Right atrium auricular region (tissue), 2 donors: Measurements from ENCODE around the gene ZDHHC20. TPM values are rescaled to one million over a fixed set of nuclear protein-coding genes. Genes with fewer than 3 reads are reported as not detected.
"Not testable (repeated sequence)": the region's sequence is repeated elsewhere in the genome, so short reads cannot be mapped to it uniquely, and the experiment has no call there.

Source experiments
- DNase-seq: peaks from one replicate; pipeline ENCODE4 v3.0.0-alpha.2; 2019; ENCODE audit warnings: low spot score
- H3K27ac ChIP-seq, 2 donors: fragments of 200-600 bp; sonication (generic); 1 replicate in 1 of 2; 2 replicates in 1 of 2; pipeline ENCODE4 v1.5.1; 2016 to 2019
- H3K27me3 ChIP-seq, 2 donors: fragments of 200-600 bp; sonication (generic); one replicate each; pipeline versions ENCODE4 v1.5.1 to v1.6.0; 2017 to 2019
- H3K36me3 ChIP-seq: fragments of 200-600 bp; sonication (generic); one replicate; pipeline ENCODE4 v1.5.1; 2016
- H3K4me1 ChIP-seq, 2 donors: fragments of 200-600 bp; sonication (generic); one replicate each; pipeline versions ENCODE4 v1.5.1 to v1.6.0; 2017 to 2019
- H3K4me3 ChIP-seq, 2 donors: fragments of 200-600 bp; sonication (generic); 1 replicate in 1 of 2; 2 replicates in 1 of 2; pipeline ENCODE4 v1.5.1; 2017 to 2019; ENCODE audit warnings: mild to moderate bottlenecking in 1 of 2, moderate library complexity in 1 of 2
- H3K9me3 ChIP-seq, 2 donors: fragments of 200-600 bp; sonication (generic); one replicate each; pipeline ENCODE4 v1.5.1; 2019
- total RNA-seq, 2 donors: library from RNA; depleted of rRNA; stranded (reverse); fragments of >200 nt; gene quantifications; one replicate each; pipeline ENCODE4 v1.1.0, GENCODE V29; 2016
- TF ChIP-seq, protein P1 (sequence below), 2 donors: fragments of 200-600 bp; sonication (generic); IDR thresholded peaks; one replicate each; pipeline ENCODE4 v1.5.1; 2019; ENCODE audit warnings: antibody characterized with exemption in 2 of 2

The ZDHHC20 gene
- total RNA-seq, 2 donors from 2014 or later: 19.7 to 26.5 TPM

DNA sequence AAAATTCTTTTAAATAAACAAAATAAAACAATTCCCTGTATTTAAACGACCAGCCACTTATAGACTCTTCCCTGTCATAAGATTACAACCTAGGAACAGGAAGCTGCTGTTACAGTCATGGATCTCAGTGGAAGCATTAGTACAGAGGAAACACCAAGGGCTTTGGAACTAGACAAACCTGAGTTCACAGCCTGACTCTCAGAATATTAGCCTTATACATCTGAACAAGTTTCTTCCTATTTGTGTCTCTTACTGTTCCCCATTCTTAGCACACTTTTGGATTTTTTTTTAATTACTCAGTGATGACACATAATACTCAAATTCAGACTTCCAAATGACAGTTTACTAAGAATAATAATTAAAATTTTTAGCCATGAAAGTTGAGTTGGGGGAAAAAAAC is 46.1 kb downstream of the ZDHHC20 start:
- no peak overlapping the region for H3K27ac ChIP-seq
- peaks cover 19% of the 10 kb centered on the region for H3K36me3 ChIP-seq
- no peaks in the 10 kb centered on the region for H3K27me3 ChIP-seq
- TF ChIP-seq, protein P1, sequence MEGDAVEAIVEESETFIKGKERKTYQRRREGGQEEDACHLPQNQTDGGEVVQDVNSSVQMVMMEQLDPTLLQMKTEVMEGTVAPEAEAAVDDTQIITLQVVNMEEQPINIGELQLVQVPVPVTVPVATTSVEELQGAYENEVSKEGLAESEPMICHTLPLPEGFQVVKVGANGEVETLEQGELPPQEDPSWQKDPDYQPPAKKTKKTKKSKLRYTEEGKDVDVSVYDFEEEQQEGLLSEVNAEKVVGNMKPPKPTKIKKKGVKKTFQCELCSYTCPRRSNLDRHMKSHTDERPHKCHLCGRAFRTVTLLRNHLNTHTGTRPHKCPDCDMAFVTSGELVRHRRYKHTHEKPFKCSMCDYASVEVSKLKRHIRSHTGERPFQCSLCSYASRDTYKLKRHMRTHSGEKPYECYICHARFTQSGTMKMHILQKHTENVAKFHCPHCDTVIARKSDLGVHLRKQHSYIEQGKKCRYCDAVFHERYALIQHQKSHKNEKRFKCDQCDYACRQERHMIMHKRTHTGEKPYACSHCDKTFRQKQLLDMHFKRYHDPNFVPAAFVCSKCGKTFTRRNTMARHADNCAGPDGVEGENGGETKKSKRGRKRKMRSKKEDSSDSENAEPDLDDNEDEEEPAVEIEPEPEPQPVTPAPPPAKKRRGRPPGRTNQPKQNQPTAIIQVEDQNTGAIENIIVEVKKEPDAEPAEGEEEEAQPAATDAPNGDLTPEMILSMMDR (IDR thresholded peaks at IDR 0.05): no peak
- H3K4me3 ChIP-seq: no peak overlapping the region
- no peak for DNase-seq
- no peaks in the 10 kb centered on the region for H3K9me3 ChIP-seq
- H3K4me1 ChIP-seq: no peaks in the 10 kb centered on the region

DNA sequence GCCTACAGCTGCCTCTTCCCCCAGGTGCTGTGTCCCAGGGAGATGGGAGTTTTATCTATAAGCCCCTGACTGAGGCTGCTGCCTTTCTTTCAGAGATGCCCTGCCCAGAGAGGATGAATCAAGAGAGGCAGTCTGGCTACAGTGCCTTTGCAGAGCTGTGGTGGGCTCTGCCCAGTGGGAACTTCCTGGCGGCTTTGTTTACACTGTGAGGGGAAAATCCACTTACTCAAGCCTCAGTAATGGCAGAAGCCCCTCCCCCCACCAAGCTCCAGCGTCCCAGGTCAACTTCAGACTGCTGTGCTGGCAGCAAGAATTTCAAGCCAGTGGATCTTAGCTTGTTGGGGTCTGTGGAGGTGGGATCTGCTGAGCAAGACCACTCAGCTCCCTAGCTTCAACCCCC is 48.6 kb downstream of the ZDHHC20 start:
- H3K27ac ChIP-seq, H3K27me3 ChIP-seq, DNase-seq, H3K4me3 ChIP-seq, H3K9me3 ChIP-seq, H3K4me1 ChIP-seq: not testable (repeated sequence)
- H3K36me3 ChIP-seq: peaks cover 19% of the 10 kb centered on the region

DNA sequence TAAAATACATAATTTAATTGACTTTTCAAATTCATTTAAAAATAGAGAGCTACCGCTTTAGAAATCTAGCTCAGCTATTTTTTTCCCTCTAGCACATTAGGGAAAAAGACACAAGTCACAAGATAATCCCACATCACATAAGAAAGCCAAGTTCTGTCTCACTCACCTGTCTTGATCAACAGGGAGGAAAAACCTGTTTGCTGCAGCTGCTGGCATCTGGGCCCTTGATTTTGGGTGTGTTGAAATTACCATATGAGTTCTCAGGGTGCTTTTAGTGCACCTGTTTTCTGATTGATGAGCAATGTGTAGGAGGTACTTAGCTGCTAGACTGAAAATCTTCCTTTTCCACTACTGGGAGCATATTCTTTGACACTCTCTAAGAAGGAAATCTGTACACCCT is 53.8 kb downstream of the ZDHHC20 start:
- Histone ChIP-seq H3K27me3 (no peaks in the 10 kb centered on the region), H3K4me1 (no peaks in the 10 kb centered on the region), H3K4me3 (no peak overlapping the region), H3K9me3 (no peaks in the 10 kb centered on the region), H3K36me3 (no peaks in the 10 kb centered on the region), H3K27ac (no peak overlapping the region)
- TF ChIP-seq, protein P1 (IDR thresholded peaks at IDR 0.05): no peak
- DNase-seq: no peak

DNA sequence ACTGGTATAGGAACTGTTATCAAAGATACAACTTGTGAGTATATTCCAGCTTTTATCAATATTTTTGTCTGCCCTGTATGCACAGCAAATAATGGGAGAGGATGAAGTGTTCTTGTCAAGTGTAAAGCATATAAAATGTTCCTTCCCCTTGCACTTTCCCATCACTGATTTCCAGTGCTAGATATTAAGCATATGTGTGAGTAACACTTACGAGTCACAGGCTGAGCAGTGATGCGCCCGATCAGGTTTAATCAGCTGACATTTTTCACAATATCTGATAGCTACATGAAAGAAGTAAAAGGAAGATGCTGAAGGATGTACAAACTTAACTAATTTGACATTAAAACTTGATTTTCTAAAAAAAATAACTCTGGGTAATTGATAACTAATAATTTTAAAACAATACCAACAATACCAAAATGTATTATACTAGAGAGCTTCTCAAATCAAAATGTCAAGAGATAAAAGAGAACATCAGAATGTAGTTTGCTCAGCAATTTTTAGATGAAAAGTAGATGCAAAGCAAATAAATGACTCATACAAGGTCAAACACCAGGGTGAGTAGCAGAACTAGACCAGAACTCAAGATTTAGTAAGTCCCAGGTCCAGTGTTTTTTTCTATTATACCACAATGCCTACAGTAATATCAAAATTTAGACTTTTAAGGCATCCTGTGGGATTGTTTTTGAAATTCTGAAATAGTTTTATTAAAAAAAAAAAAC is 56.4 kb downstream of the ZDHHC20 start:
- H3K4me1 ChIP-seq: no peaks in the 10 kb centered on the region
- DNase-seq: no peak
- H3K36me3 ChIP-seq: no peaks in the 10 kb centered on the region
- H3K4me3 ChIP-seq: no peak overlapping the region
- H3K9me3 ChIP-seq: no peaks in the 10 kb centered on the region
- no peaks in the 10 kb centered on the region for H3K27me3 ChIP-seq
- no peak overlapping the region for H3K27ac ChIP-seq
- TF ChIP-seq, protein P1 (IDR thresholded peaks at IDR 0.05): no peak

DNA sequence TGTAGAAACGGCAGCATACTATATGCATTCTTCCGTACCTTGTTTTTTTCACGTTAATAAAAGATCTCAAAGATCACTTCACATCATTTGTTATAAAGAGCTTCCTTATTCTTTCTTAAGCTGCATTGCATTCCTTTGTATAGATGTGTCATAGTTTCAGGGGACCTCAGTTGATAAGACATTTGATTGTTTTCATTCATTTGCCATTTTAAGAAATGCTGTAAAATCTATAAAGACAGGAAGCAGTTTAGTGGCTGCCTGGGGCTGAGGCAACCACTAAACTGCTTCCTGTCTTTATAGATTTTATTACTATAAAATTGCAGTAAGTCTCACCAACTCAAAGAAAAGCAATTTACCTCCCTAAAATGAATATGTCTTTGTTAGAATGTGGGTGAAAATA is 59.4 kb downstream of the ZDHHC20 start:
- TF ChIP-seq, protein P1 (IDR thresholded peaks at IDR 0.05): no peak
- no peak for DNase-seq
- Histone ChIP-seq H3K4me1 (no peaks in the 10 kb centered on the region), H3K36me3 (peaks cover 6% of the 10 kb centered on the region), H3K9me3 (no peaks in the 10 kb centered on the region), H3K27me3 (no peaks in the 10 kb centered on the region), H3K4me3 (no peak overlapping the region), H3K27ac (no peak overlapping the region)

DNA sequence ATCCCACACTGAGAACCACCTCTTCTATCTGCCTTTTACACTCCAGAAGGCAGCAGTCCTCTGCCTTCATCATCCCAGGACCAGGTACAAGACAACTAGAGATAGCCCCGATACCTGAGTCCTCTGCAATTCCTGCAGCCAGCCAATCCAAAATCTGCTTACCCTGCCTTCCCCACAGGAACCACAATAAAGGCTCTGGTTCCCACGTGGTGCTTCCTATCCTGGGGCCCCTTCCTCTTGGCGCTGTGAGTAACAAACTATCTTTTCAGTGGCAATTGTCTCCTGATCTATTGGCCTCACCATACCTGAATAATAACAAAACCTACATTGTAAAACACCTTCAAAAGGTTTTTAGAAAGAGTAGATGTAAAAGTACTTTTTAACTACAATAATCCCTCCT is 63.1 kb downstream of the ZDHHC20 start:
- no peaks in the 10 kb centered on the region for H3K27me3 ChIP-seq
- no peak for DNase-seq
- H3K27ac ChIP-seq: no peak overlapping the region
- TF ChIP-seq, protein P1 (IDR thresholded peaks at IDR 0.05): no peak
- no peaks in the 10 kb centered on the region for H3K9me3 ChIP-seq
- peaks cover 12% of the 10 kb centered on the region for H3K36me3 ChIP-seq
- no peak overlapping the region for H3K4me3 ChIP-seq
- no peaks in the 10 kb centered on the region for H3K4me1 ChIP-seq
